Fibroblast of gingiva (primary cell): ENCODE measurements around the gene BID.
"Not testable (repeated sequence)": the region's sequence is repeated elsewhere in the genome, so short reads cannot be mapped to it uniquely, and the experiment has no call there.

Source experiments
- DNase-seq: peaks from one replicate; pipeline ENCODE4 v3.0.0-alpha.2; 2011; ENCODE audit warnings: low read depth

The BID gene

DNA sequence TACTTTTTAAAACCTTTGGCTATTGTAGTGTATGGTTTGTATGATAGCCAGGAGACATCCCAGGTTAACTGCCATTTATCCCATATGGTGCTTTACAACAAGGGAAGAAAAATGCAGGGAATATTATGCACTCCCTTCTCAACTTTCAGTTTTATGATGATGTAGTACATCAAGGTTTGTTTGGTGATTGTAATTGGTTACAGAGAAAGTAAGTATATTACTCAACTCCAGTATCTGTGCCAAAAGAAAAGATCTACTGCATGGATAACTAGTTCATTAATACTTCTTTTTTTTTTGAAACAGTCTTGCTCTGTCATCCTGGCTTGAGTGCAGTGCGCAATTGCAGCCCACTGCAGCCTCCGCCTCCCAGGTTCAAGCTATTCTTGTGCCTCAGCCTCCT is 70.5 kb downstream of the BID start:
- DNase-seq, result peak; percentile 65

DNA sequence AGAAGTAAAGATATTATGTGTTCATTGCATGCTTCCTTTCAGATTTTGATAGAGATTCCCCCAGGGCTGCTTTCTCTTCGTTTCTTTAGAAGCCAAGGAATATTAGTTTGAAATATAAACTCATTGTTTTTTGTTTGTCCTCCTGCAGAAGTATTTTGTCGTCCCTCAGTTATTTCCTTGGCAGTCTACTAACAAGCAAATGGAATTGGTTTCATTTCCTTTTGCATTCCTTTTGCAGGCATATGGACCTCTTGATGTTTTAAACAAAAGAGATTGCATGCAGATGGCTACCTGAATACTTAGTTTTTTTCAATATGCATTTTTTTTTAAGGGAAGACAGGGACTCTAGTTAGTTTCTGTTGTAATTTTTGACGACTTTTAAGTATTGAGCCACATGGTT is 73.5 kb downstream of the BID start:
- peak; percentile 10 for DNase-seq

DNA sequence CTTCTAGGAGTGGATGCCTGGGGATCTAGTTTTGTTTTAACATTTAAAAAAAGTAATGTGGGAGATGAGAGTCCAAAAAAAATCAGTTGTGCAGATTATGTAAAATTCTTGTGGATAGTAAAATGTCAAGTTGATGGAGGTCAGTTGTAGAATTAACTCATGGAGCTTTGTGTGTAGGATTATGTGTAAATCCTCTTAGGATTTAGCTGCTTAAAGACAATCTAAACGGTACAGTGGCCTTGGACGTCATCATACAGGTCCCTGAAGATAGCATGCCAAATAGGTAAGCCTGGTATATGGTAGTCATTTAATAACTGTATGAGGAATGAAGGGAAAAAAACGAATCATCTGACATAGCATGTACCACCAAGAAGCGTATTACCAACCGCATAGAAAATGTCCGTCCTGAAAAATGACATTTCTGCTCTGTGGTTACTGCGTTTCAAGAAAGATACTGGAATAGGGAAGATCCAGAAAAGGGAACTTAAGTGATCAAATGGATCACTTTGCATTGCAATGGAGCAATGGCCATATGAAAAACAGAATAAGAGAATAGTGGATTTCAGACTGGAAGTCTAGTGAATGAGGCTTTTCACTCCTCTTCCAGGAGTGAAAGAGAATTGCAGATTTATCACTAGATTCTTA is 74.5 kb downstream of the BID start:
- no peak for DNase-seq

DNA sequence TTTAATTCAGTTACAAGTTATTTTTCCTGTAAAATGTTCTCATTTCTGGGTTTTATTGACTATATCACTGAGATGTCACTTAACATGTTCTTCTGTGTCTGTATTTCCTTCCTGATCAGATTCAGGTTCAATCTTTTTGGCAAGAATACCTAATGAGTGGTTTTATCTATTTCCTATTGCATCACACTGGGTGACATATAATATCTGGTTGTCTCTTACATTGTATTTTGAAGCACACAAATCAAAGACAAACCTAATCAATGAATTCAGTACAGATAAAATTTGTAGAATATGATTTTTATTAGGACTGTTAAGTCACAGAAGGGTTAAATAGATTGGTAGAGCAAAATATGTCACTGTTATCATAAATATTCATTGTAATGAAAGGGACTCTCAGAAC is 75.3 kb downstream of the BID start:
- no peak for DNase-seq

DNA sequence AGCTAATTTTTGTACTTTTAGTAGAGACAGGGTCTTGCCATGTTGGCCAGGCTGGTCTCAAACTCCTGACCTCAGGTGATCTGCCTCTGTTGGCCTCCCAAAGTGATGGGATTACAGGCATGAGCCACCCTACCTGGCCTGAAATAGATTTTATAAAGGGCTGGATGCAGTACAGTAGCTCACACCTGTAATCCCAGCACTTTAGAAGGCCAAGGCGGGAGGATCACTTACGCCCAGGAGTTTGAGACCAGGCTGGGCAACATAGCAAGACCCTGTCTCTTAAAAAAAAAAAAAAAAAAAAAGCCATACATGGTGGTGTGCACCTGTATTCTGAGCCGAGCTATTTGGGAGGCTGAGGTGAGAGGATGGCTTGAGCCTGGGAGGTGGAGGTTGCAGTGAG is 76.0 kb downstream of the BID start:
- not testable (repeated sequence) for DNase-seq

DNA sequence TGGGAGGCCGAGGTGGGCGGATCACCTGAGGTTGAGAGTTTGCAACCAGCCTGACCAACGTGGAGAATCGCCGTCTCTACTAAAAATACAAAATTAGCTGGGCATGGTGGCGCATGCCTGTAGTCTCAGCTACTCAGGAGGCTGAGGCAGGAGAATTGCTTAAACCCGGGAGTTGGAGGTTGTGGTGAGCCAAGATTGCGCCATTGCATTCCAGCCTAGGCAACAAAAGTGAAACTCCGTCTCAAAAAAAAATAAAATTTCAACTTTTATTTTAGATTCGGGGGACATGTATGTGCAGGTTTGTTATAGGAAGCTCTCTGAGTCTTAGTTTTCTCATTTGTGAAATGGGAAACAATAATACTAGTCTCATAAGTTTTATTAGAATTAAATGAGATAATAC is 77.1 kb downstream of the BID start:
- DNase-seq, result not testable (repeated sequence)

DNA sequence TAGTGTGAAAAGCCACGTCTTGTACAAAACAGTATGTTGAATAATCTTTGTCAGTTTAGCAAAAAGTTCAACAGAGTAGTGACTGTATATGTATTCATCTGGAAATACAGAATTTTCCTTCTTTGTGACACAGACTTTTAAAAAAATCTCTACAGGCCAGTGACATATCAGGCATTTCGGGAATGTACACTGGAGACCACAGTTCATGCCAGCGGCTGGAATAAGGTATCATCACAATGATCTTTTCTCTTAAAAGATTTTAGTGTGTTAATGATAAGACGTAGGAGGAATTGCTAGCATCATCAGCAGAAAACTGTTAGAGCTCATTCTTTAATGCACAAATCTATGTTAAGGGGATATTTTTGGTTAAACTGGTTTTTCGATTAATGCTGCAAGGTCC is 78.3 kb downstream of the BID start:
- DNase-seq, result no peak

DNA sequence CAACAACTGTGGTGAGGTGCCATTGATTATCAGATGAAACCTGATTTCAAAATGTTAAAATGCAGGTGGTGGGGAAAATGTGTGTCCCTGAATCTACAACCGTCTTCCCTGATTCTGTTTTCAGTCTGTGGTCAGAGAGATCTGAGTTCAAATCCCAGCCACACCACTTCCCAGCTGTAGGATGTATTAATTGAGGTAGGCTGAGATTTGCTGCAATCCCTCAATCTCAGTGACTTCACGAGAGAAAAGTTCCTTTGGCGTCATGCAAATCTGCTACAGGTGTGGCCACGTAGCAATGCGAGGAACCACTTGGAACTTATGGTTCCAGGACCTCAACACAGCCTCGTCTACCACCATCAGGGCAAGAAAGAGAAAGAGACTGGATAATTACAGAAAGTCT is 79.5 kb downstream of the BID start:
- DNase-seq, result no peak

DNA sequence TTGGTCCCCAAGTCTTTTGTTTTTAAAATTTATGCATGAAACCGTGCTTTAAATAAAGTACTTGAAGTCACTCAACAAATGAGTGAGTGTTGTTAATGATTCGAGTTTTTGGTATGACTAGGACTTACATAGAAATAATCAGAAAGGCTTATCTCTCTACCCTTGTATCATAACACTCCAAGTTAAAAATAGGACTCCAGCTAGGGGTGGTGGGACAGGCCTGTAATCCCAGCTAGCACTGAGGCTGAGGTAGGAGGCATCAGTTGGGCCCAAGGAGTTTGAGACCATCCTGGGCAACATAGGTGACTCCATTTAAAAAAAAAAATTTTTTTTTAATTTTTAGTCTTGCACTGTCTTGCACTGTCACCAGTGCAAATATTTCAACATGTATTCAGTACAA is 80.1 kb downstream of the BID start:
- no peak for DNase-seq

DNA sequence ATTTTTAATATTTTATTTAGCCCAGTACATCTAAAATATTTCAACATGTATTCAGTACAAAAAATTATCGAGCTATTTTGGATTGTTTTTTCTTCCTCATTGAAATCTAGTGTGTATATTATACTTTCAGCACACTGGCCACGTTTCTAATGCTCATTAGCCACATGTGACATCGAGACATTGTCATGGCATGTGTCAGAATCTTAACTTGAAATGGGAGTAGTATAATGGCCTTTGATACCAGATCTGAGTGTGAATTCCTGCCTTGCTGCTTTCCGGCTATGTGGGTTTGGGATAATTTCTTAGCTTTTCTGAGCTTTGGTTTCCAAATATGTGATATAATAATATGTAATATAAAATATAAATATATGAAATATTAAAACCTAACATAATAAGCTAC is 81.4 kb downstream of the BID start:
- DNase-seq, result no peak

DNA sequence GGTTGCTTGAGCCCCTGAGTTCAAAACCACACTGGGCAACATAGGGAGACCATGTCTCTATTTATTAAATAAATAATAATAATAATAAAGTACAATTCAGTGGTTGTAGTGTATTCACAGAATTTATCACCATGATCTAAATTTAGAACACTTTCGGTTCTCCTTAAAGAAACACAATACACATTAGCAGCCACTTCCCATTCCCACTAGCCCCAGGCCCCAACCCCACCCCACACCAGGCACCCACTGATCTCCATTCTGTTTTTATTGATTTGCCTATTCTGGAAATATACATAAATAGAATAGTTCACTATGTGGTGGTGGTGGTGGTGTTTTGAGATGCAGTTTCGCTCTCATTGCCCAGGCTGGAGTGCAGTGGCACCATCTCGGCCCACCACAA is 90.0 kb downstream of the BID start:
- no peak for DNase-seq
